Transverse colon (tissue), 4 donors: ENCODE results near the gene MCOLN1. TPM values are rescaled to one million over a fixed set of nuclear protein-coding genes. Genes with fewer than 3 reads are reported as not detected.

ENCODE experiments used
- DNase-seq: peaks from one replicate; pipeline ENCODE4 v3.0.0-alpha.2; 2019
- H3K27ac ChIP-seq, 4 donors: fragments of 200-600 bp; sonication (generic); 2 replicates each; pipeline ENCODE4 v1.5.1; 2016 to 2018; ENCODE audit warnings: inconsistent platforms in 4 of 4
- H3K27me3 ChIP-seq: fragments of 200-600 bp; sonication (generic); 2 replicates; pipeline ENCODE4 v1.5.1; 2017; ENCODE audit warnings: inconsistent platforms
- H3K36me3 ChIP-seq, 4 donors: fragments of 200-600 bp; sonication (generic); 2 replicates each; pipeline ENCODE4 v1.5.1; 2017 to 2019; ENCODE audit warnings: inconsistent platforms in 4 of 4
- H3K4me1 ChIP-seq, 4 donors: fragments of 200-600 bp; sonication (generic); 2 replicates each; pipeline ENCODE4 v1.5.1; 2017 to 2020; ENCODE audit warnings: inconsistent platforms in 4 of 4
- H3K4me3 ChIP-seq, 4 donors: fragments of 200-600 bp; sonication (generic); 1 replicate in 1 of 4; 2 replicates in 3 of 4; pipeline versions ENCODE4 v1.5.1 to v1.6.1; 2017 to 2019; ENCODE audit warnings: inconsistent platforms in 4 of 4
- H3K9me3 ChIP-seq, 2 donors: fragments of 200-600 bp; sonication (generic); 2 replicates each; pipeline ENCODE4 v1.5.1; 2017 to 2019; ENCODE audit warnings: inconsistent platforms in 2 of 2
- EP300 ChIP-seq: sonication (generic); formaldehyde crosslinking; IDR thresholded peaks from one replicate; pipeline ENCODE4 v1.6.1; 2017; ENCODE audit warnings: antibody characterized with exemption, low read depth
- POLR2A ChIP-seq: fragments of 450-650 bp; IDR thresholded peaks from one replicate; pipeline ENCODE4 v1.6.1; 2016; ENCODE audit warnings: antibody characterized with exemption, mild to moderate bottlenecking, moderate library complexity
- POLR2AphosphoS5 ChIP-seq, 3 donors: sonication (generic); formaldehyde crosslinking; IDR thresholded peaks; one replicate each; pipeline ENCODE4 v1.6.1; 2016; ENCODE audit warnings: antibody characterized with exemption in 3 of 3
- WGBS, 2 donors: methylation state at CpG; one replicate each; pipeline ENCODE4 v1.1.5; 2018; ENCODE audit warnings: low coverage in 1 of 2; 5-methylcytosine and 5-hydroxymethylcytosine counted together
- in situ Hi-C, 4 donors: fragments of 200-750 bp; cut with MboI; loops; one replicate each; pipeline versions ENCODE4 v1.15.0 to v1.15.1; 2017; ENCODE audit warnings: low sequenced_read_pairs in 3 of 4, low pct_ligation_motif_present in 1 of 4, low pct_unique_long_range_greater_than_20kb in 1 of 4
- intact Hi-C: fragments of 100-400 bp; cut with DNase I; formaldehyde crosslinking; loops from one replicate; pipeline ENCODE4 v1.15.1; 2023; ENCODE audit warnings: low total_unique reads
- total RNA-seq, 4 donors: library from RNA; depleted of rRNA; stranded (reverse); fragments of >200 nt; gene quantifications; one replicate each; pipeline ENCODE4 v1.1.0, GENCODE V29; 2016
- TF ChIP-seq, protein P1 (sequence below), 5 experiments: fragments of 200-600 bp in 3 of 5; fragments of 450-650 bp in 2 of 5; sonication (generic) in 3 of 5; IDR thresholded peaks; 1 replicate in 2 of 5; 2 replicates in 3 of 5; pipeline ENCODE4 v1.5.1; 2016 to 2017; ENCODE audit warnings: antibody characterized with exemption in 5 of 5, inconsistent platforms in 3 of 5, mild to moderate bottlenecking in 2 of 5, moderate library complexity in 1 of 5

The MCOLN1 gene
- total RNA-seq, 4 donors from 2014 or later: 14.7 to 93.1 (median 23.9) TPM

DNA sequence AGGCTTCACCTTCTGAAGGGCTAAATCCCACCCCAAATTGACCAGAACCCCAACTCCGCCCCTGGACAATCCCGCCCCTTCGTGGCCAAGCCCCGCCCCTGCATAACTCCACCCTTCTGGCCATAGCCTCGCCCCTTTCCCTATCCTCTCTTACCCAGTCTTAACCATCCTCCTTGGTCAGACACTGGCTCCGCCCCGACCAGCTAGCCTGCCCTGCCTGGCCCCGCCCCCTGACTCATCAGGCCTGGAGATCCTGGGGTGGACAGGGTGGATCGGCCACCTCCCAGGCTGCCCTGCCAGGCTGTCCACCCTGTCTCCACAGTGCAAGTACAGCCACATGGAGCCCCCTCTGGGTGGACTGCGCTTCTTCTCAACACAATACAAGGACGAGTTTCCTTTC lies 14.5 kb upstream of the MCOLN1 start:
- intact Hi-C loops (no loop called here), in situ Hi-C loops (no loop called here)
- Histone ChIP-seq H3K27ac (no peak overlapping the region), H3K4me1 (peaks cover 6 to 23% (median 14%) of the 10 kb centered on the region in 4 donors), H3K36me3 (no peaks in the 10 kb centered on the region), H3K4me3 (no peak overlapping the region), H3K9me3 (no peaks in the 10 kb centered on the region), H3K27me3 (no peaks in the 10 kb centered on the region)
- TF ChIP-seq POLR2A: no peak
- TF ChIP-seq, protein P1, sequence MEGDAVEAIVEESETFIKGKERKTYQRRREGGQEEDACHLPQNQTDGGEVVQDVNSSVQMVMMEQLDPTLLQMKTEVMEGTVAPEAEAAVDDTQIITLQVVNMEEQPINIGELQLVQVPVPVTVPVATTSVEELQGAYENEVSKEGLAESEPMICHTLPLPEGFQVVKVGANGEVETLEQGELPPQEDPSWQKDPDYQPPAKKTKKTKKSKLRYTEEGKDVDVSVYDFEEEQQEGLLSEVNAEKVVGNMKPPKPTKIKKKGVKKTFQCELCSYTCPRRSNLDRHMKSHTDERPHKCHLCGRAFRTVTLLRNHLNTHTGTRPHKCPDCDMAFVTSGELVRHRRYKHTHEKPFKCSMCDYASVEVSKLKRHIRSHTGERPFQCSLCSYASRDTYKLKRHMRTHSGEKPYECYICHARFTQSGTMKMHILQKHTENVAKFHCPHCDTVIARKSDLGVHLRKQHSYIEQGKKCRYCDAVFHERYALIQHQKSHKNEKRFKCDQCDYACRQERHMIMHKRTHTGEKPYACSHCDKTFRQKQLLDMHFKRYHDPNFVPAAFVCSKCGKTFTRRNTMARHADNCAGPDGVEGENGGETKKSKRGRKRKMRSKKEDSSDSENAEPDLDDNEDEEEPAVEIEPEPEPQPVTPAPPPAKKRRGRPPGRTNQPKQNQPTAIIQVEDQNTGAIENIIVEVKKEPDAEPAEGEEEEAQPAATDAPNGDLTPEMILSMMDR (IDR thresholded peaks at IDR 0.05): no peak
- no peak for TF ChIP-seq EP300
- no peak for TF ChIP-seq POLR2AphosphoS5 (IDR thresholded peaks at IDR 0.05)
- WGBS, 2 donors: 39% methylated on average over 11 of the region's 11 CpGs; no CpG with 5 or more reads in 1 of the 2 donors
- DNase-seq: peak; percentile 86

DNA sequence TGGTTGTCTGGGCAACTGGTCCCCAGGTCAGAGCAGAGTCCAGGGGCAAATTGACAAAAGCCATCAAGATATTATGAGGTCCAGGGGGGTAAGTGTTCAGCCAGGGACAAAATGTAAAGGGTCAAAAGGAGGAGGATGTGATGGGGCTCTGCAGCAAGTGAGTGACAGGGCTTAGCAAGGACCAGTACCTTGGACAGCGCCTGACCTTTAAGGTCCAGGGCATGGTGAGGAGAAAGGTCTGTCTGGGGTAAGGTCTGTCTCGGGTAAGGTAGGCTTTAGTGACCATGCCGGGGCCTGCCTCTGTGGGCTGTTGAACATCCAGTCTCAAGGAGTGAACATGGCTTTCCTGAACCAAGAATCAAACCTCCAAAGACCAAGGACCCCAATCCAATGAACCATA lies 12.8 kb upstream of the MCOLN1 start:
- in situ Hi-C loops: no loop called here
- 40 to 42% methylated on average over 2 to 3 of the region's 3 CpGs for WGBS, 2 donors
- peaks cover 6 to 27% (median 14%) of the 10 kb centered on the region in 4 donors for H3K4me1 ChIP-seq
- DNase-seq: no peak
- H3K9me3 ChIP-seq: no peaks in the 10 kb centered on the region
- no peaks in the 10 kb centered on the region for H3K27me3 ChIP-seq
- TF ChIP-seq POLR2AphosphoS5 (IDR thresholded peaks at IDR 0.05) (no peak), EP300 (no peak), POLR2A (no peak)
- TF ChIP-seq, protein P1 (IDR thresholded peaks at IDR 0.05): no peak
- H3K36me3 ChIP-seq: no peaks in the 10 kb centered on the region
- intact Hi-C loops: no loop called here
- no peak overlapping the region for H3K4me3 ChIP-seq
- H3K27ac ChIP-seq: no peak overlapping the region

DNA sequence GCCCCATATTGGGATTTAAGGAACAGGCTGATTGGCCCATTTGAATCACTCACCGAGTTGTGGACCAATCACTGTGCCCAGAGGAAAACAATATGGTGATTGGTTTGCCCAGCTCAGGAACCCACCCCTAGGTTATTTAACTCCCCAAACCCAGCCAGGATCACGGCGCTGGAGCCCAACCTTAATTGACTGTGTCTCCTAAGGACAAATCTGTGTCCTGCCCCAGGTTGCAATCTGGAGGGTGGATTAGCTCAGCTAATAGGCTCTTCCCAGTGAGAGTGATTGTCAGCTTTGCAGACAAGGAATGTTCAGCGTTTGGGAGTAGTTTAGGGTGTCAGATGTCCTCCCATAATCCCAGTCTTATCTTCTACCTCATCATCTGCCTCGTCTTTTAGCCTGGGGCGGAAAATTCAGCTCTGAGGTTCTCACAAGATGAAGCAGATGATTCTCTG lies 10.0 kb upstream of the MCOLN1 start:
- Histone ChIP-seq H3K36me3 (no peaks in the 10 kb centered on the region), H3K4me1 (peaks cover 0 to 30% (median 15%) of the 10 kb centered on the region in 4 donors), H3K9me3 (no peaks in the 10 kb centered on the region), H3K27me3 (no peaks in the 10 kb centered on the region), H3K4me3 (no peak overlapping the region), H3K27ac (no peak overlapping the region)
- intact Hi-C loops: no loop called here
- DNase-seq: no peak
- in situ Hi-C loops: no loop called here
- no peak for TF ChIP-seq POLR2AphosphoS5 (IDR thresholded peaks at IDR 0.05)
- TF ChIP-seq, protein P1 (IDR thresholded peaks at IDR 0.05): no peak
- no peak for TF ChIP-seq EP300
- no peak for TF ChIP-seq POLR2A
- WGBS, 2 donors: 67% methylated on average over 6 of the region's 6 CpGs; no CpG with 5 or more reads in 1 of the 2 donors

DNA sequence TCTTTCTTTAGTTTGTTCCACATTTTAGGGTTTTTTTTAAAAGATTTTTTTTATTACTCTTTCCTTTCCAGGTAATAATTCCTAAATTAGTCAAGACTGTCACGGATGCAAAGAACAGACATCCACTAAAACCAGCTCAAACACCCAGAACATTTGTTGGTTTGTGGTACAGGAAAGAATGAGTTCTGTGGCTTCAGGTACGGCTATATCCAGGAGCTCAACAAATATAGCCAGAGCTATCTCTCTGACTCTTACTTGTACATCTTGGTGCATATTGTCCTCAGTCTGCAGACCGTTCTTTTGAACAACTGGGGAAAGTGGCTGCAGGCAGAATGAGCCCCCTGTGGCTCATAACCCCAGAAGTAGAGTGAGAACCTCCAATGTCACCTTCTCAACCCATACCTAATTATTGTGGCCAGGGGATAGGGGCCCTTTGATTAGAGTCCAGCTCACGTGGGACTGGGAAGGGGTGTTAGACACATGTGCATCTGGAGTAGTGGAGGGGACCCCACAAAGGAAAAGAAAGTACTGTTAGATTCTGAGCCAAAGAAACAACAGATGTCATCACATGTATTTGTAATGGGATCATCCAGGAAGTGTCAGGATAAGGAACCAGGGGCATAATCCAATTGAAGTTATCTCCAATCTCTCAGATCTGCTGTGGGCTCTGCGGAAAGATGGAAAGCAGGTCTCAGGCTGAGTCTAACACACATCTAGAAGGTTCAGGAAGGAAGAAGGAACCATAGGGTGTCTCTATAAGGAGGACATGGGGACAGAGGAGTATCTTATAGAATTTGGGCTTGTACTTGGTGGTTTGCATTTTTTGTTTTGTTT lies 8.4 kb upstream of the MCOLN1 start:
- H3K4me1 ChIP-seq: peaks cover 0 to 29% (median 14%) of the 10 kb centered on the region in 4 donors
- H3K4me3 ChIP-seq: no peak overlapping the region
- 85 to 90% methylated on average over 2 to 5 of the region's 5 CpGs for WGBS, 2 donors
- H3K27me3 ChIP-seq: no peaks in the 10 kb centered on the region
- DNase-seq: no peak
- intact Hi-C loops: no loop called here
- TF ChIP-seq, protein P1 (IDR thresholded peaks at IDR 0.05): no peak
- TF ChIP-seq EP300: no peak
- in situ Hi-C loops: no loop called here
- no peaks in the 10 kb centered on the region for H3K36me3 ChIP-seq
- H3K9me3 ChIP-seq: no peaks in the 10 kb centered on the region
- H3K27ac ChIP-seq: peak overlapping the region; percentile 81 to 92 (median 86)
